Suprapubic skin (tissue), 4 donors: ENCODE data around the gene GNAI2.

ENCODE experiments used
- CTCF ChIP-seq, 2 donors: fragments of 200-600 bp in 1 of 2; fragments of 450-650 bp in 1 of 2; sonication (generic) in 1 of 2; IDR thresholded peaks; one replicate each; pipeline ENCODE4 v1.5.1; 2016 to 2019; ENCODE audit warnings: antibody characterized with exemption in 2 of 2, mild to moderate bottlenecking in 1 of 2, moderate library complexity in 1 of 2
- EP300 ChIP-seq: sonication (generic); formaldehyde crosslinking; IDR thresholded peaks from one replicate; pipeline ENCODE4 v1.6.1; 2017; ENCODE audit warnings: antibody characterized with exemption
- POLR2A ChIP-seq, 2 donors: fragments of 450-650 bp; IDR thresholded peaks; one replicate each; pipeline ENCODE4 v1.6.1; 2017; ENCODE audit warnings: antibody characterized with exemption in 2 of 2, mild to moderate bottlenecking in 2 of 2, moderate library complexity in 2 of 2
- POLR2AphosphoS5 ChIP-seq, 3 donors: sonication (generic); formaldehyde crosslinking; IDR thresholded peaks; one replicate each; pipeline ENCODE4 v1.6.1; 2017; ENCODE audit warnings: antibody characterized with exemption in 3 of 3

- TF ChIP-seq CTCF (IDR thresholded peaks at IDR 0.05) (no peak), EP300 (no peak), POLR2AphosphoS5 (IDR thresholded peaks at IDR 0.05) (no peak), POLR2A (IDR thresholded peaks at IDR 0.05) (no peak)
Observed at GRCh38 chr3:50255251-50255615, 19.2 kb downstream of the GNAI2 start.
